HG02571 (cell line): ENCODE measurements around the gene PTBP1.
"Not testable (repeated sequence)": the region's sequence is repeated elsewhere in the genome, so short reads cannot be mapped to it uniquely, and the experiment has no call there.

ENCODE experiments used
- ATAC-seq: cut with Tn5 transposase; IDR thresholded peaks from one replicate; pipeline ENCODE4 v1.9.1; 2021; ENCODE audit warnings: mild to moderate bottlenecking, moderate library complexity; ENCODE audit not compliant: unreplicated experiment

Gene PTBP1

GRCh38 chr19:850979-851335 is 53.7 kb downstream of the PTBP1 start:
- ATAC-seq = no peak

GRCh38 chr19:852136-853013 is 55.1 kb downstream of the PTBP1 start, which contains the start of gene ELANE:
Gene ELANE, plus strand, starts transcription at chr19:852303. Its CDS starts 26 bp downstream, at chr19:852329.
- ATAC-seq = no peak

- no peak for ATAC-seq
Observed at GRCh38 chr19:853014-853585, 55.8 kb downstream of the PTBP1 start.

- not testable (repeated sequence) for ATAC-seq
Observed at GRCh38 chr19:853614-854220, 56.5 kb downstream of the PTBP1 start.

GRCh38 chr19:854549-854948 is 57.3 kb downstream of the PTBP1 start:
- no peak for ATAC-seq

- no peak for ATAC-seq
Observed at GRCh38 chr19:855142-855541, 57.9 kb downstream of the PTBP1 start.

- no peak for ATAC-seq
Observed at GRCh38 chr19:855566-856120, 58.4 kb downstream of the PTBP1 start.

- no peak for ATAC-seq
Observed at GRCh38 chr19:858284-858683, 61.0 kb downstream of the PTBP1 start.

GRCh38 chr19:858868-859843 is 61.9 kb downstream of the PTBP1 start, which contains the start of gene CFD:
Gene CFD, plus strand, starts transcription at chr19:859664. Its CDS starts 26 bp downstream, at chr19:859690.
- no peak for ATAC-seq

GRCh38 chr19:861141-861755 is 64.0 kb downstream of the PTBP1 start:
- no peak for ATAC-seq
